GM12801 (cell line): ENCODE measurements around the gene ENKUR.

Source experiments
- CTCF ChIP-seq: IDR thresholded peaks from one replicate; pipeline ENCODE4 v1.5.1; 2011; ENCODE audit warnings: control low read depth; ENCODE audit not compliant: insufficient read length; ENCODE audit errors: extremely low read depth

The ENKUR gene

DNA sequence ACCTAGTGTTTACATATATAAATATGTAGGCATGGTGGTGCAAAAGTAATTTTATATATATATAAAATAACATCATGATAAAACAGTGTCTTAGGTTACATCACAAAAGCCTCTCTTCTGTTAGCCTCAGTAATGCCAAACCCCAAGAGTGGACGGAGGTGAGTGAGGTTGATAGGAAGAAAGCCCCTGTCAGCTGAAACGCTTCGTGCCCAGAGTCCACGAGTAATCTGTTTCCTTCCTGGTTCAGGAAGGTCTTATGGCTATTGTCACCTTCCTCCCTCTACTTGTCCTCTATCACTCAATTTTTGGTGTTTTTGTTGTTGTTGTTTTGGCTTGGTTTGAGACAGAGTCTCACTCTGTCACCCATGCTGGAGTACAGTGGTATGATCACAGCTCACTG is 41.9 kb upstream of the ENKUR start:
- TF ChIP-seq CTCF = no peak

GRCh38 chr10:25056726-25057125 is 40.8 kb upstream of the ENKUR start:
- TF ChIP-seq CTCF = no peak

- no peak for TF ChIP-seq CTCF
Measured at GRCh38 chr10:25052012-25052411, 36.1 kb upstream of the ENKUR start.

- TF ChIP-seq CTCF = no peak
Measured at GRCh38 chr10:25050402-25050801, 34.4 kb upstream of the ENKUR start.

DNA sequence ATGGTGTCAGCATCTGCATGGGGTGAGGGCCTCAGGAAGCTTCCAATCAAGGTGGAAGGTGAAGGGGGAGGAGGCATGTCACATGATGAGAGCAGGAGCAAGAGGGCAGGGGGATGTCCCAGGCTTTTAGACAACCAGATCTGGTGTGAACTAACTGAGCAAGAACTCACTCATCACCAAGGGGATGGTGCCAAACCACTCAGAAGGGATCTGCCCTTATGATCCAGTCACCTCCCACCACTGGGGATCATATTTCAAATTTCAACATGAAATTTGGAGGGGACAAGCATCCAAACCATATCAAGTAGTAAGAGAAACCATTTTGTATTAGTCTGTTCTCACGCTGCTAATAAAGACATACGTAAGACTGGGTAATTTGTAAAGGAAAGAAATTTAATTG is 34.0 kb upstream of the ENKUR start:
- no peak for TF ChIP-seq CTCF

GRCh38 chr10:25048450-25048849 is 32.5 kb upstream of the ENKUR start:
- TF ChIP-seq CTCF = no peak

GRCh38 chr10:25047591-25048301 is 31.8 kb upstream of the ENKUR start:
- no peak for TF ChIP-seq CTCF
